K562 (cell line): Measurements from ENCODE around the gene S100A2. TPM values are rescaled to one million over a fixed set of nuclear protein-coding genes. Genes with fewer than 3 reads are reported as not detected.
A peak's percentile ranks its signal among the peaks of the same experiment; 100 is the strongest.

Experiments used
- CBX3 ChIP-seq, 2 experiments: IDR thresholded peaks; 1 replicate in 1 of 2; 2 replicates in 1 of 2; pipeline ENCODE4 v1.6.1; 2012; ENCODE audit warnings: inconsistent platforms in 2 of 2, low read length in 2 of 2, borderline replicate concordance in 1 of 2, control low read depth in 1 of 2
- FIP1L1 ChIP-seq: fragments of 200-400 bp; formaldehyde crosslinking; IDR thresholded peaks from 2 replicates; pipeline ENCODE4 v1.6.1; 2018; ENCODE audit warnings: mild to moderate bottlenecking, low read depth, low read length; ENCODE audit not compliant: poor library complexity, severe bottlenecking
- FOXO4 ChIP-seq: fragments of 450-650 bp; formaldehyde crosslinking; IDR thresholded peaks from 2 replicates; pipeline ENCODE4 v1.4.0; 2020; ENCODE audit warnings: mild to moderate bottlenecking, moderate library complexity
- HNRNPH1 ChIP-seq: fragments of 200-400 bp; formaldehyde crosslinking; optimal IDR thresholded peaks from 2 replicates; pipeline ENCODE3; 2017; ENCODE audit warnings: low read depth, mild to moderate bottlenecking, low read length, moderate library complexity
- MAFG ChIP-seq: fragments of 450-650 bp; conservative IDR thresholded peaks from 2 replicates; pipeline ENCODE4 v1.6.1; 2016; ENCODE audit warnings: missing genetic modification characterization, missing compliant biosample characterization
- NCOA1 ChIP-seq: fragments of 450-650 bp; IDR thresholded peaks from 2 replicates; pipeline ENCODE4 v1.6.1; 2016; ENCODE audit warnings: low read depth
- PRMT5 ChIP-seq: sonication (generic); formaldehyde crosslinking; IDR thresholded peaks from 2 replicates; pipeline ENCODE4 v1.5.0; 2020; ENCODE audit warnings: missing genetic modification reagents
- RBM15 ChIP-seq: fragments of 200-400 bp; formaldehyde crosslinking; IDR thresholded peaks from 2 replicates; pipeline ENCODE4 v1.6.1; 2018; ENCODE audit warnings: mild to moderate bottlenecking, low read length, moderate library complexity; ENCODE audit not compliant: insufficient read depth
- THAP12 ChIP-seq: fragments of 250-450 bp; sonication (Bioruptor Pico); IDR thresholded peaks from 2 replicates; pipeline ENCODE4 v1.9.0; 2021; ENCODE audit warnings: mild to moderate bottlenecking, inconsistent platforms
- USF1 ChIP-seq: sonication (generic); formaldehyde crosslinking; IDR thresholded peaks from 2 replicates; pipeline ENCODE4 v1.9.0; 2022; ENCODE audit warnings: mild to moderate bottlenecking, missing genetic modification reagents
- YBX1 ChIP-seq: fragments of 450-650 bp; IDR thresholded peaks from 2 replicates; pipeline ENCODE4 v1.7.1; 2016; ENCODE audit warnings: mild to moderate bottlenecking
- ZBED1 ChIP-seq: IDR thresholded peaks from 2 replicates; pipeline ENCODE4 v1.6.1; 2014
- ZBTB11 ChIP-seq, 3 experiments: fragments of 200-800 bp in 1 of 3; fragments of 250-450 bp in 1 of 3; fragments of 450-650 bp in 1 of 3; sonication (Bioruptor Pico) in 1 of 3; sonication (Bioruptor generic) in 1 of 3; formaldehyde crosslinking in 1 of 3; IDR thresholded peaks; 2 replicates each; pipeline versions ENCODE4 v1.6.1 to v1.8.0; 2016 to 2022; ENCODE audit warnings: mild to moderate bottlenecking in 2 of 3, missing genetic modification characterization in 2 of 3, missing compliant biosample characterization in 1 of 3, moderate library complexity in 1 of 3
- ZNF146 ChIP-seq: IDR thresholded peaks from one replicate; pipeline ENCODE4 v1.6.1; 2018; ENCODE audit warnings: missing compliant biosample characterization; ENCODE audit not compliant: unreplicated experiment
- ZNF583 ChIP-seq: fragments of 250-450 bp; sonication (Bioruptor Pico); IDR thresholded peaks from 2 replicates; pipeline ENCODE4 v1.4.0; 2020
- ZNF592 ChIP-seq: fragments of 450-650 bp; IDR thresholded peaks from 2 replicates; pipeline ENCODE4 v1.6.1; 2017; ENCODE audit warnings: antibody characterized with exemption, mild to moderate bottlenecking
- polyA plus RNA-seq, 8 experiments: library from polyadenylated mRNA; depleted of rRNA in 4 of 8; stranded (reverse) in 5 of 8; unstranded in 3 of 8; fragments of >200 nt; fragmentation: Nextera tagmentation in 2 of 8; fragmentation: Illumina TruSeq in 1 of 8; extraction: Ambion mirVana in 2 of 8; extraction: Trizol in 1 of 8; gene quantifications; 2 replicates each; pipeline versions ENCODE4 v1.2.1 to v1.2.3, GENCODE V29; 2011 to 2014; ENCODE audit warnings: inconsistent platforms in 1 of 8, missing spikeins in 1 of 8
- total RNA-seq, 7 experiments: library from RNA; depleted of rRNA in 6 of 7; stranded (reverse); fragments of >200 nt in 6 of 7; fragmentation: Illumina TruSeq in 2 of 7; extraction: Trizol in 2 of 7; gene quantifications; 2 replicates each; pipeline versions ENCODE4 v1.2.1 to v1.2.3, GENCODE V29; 2011 to 2021; ENCODE audit warnings: low replicate concordance in 1 of 7

The S100A2 gene
- total and polyA plus RNA-seq, 9 of the 15 experiments (the other 6 are each of a cell fraction or from before 2014, with no cell fraction given): 0.28 to 0.65 (median 0.44) TPM; not detected in 4

- TF ChIP-seq ZNF592: peak; percentile 46; the same call in 1 of the 2 replicates
- TF ChIP-seq ZBED1: no peak
- TF ChIP-seq FIP1L1: no peak
- no peak for TF ChIP-seq ZNF146
- no peak for TF ChIP-seq PRMT5
- no peak for TF ChIP-seq NCOA1
- no peak for TF ChIP-seq HNRNPH1
- TF ChIP-seq USF1 (CRISPR knock-in tag): peak; percentile 90
- TF ChIP-seq RBM15: no peak
- TF ChIP-seq ZBTB11 (CRISPR knock-in tag; IDR thresholded peaks at IDR 0.05): no peak
- no peak for TF ChIP-seq YBX1
- no peak for TF ChIP-seq CBX3 (IDR thresholded peaks at IDR 0.05; ENCODE audit: borderline replicate concordance in 1 of 2, low read length in 2 of 2)
- TF ChIP-seq THAP12: no peak
- no peak for TF ChIP-seq ZNF583 (CRISPR knock-in tag)
- TF ChIP-seq MAFG: no peak
- TF ChIP-seq FOXO4 (CRISPR knock-in tag): no peak
These were observed 27.3 kb downstream of the S100A2 start (continued) for GRCh38 chr1:153538315-153538821.
